Tibial artery (tissue), 4 donors: ENCODE results near the gene MIPOL1.

Experiments
- DNase-seq, 2 donors: peaks; one replicate each; pipeline ENCODE4 v3.0.0-alpha.2; 2019
- H3K27ac ChIP-seq, 2 donors: fragments of 200-600 bp; sonication (generic) in 1 of 2; 1 replicate in 1 of 2; 2 replicates in 1 of 2; pipeline ENCODE4 v1.5.1; 2018 to 2019; ENCODE audit warnings: mild to moderate bottlenecking in 1 of 2
- H3K27me3 ChIP-seq, 2 donors: fragments of 200-600 bp; sonication (generic) in 1 of 2; one replicate each; pipeline versions ENCODE4 v1.5.1 to v1.6.0; 2016 to 2019
- H3K36me3 ChIP-seq, 3 donors: fragments of 200-600 bp; sonication (generic) in 2 of 3; one replicate each; pipeline ENCODE4 v1.5.1; 2016 to 2019; ENCODE audit warnings: mild to moderate bottlenecking in 2 of 3
- H3K4me1 ChIP-seq, 4 donors: fragments of 200-600 bp; sonication (generic) in 2 of 4; 1 replicate in 3 of 4; 2 replicates in 1 of 4; pipeline ENCODE4 v1.5.1; 2016 to 2019
- H3K4me3 ChIP-seq, 2 donors: fragments of 200-600 bp; sonication (generic) in 1 of 2; 1 replicate in 1 of 2; 2 replicates in 1 of 2; pipeline ENCODE4 v1.5.1; 2018 to 2019; ENCODE audit warnings: mild to moderate bottlenecking in 2 of 2
- H3K9me3 ChIP-seq, 3 donors: fragments of 200-600 bp; sonication (generic) in 1 of 3; one replicate each; pipeline ENCODE4 v1.5.1; 2016 to 2019
- CTCF ChIP-seq, 2 experiments: fragments of 200-600 bp in 1 of 2; fragments of 450-650 bp in 1 of 2; IDR thresholded peaks; one replicate each; pipeline ENCODE4 v1.5.1; 2017 to 2019; ENCODE audit warnings: antibody characterized with exemption in 2 of 2, mild to moderate bottlenecking in 1 of 2, moderate library complexity in 1 of 2
- intact Hi-C: fragments of 100-400 bp; cut with DNase I; formaldehyde crosslinking; loops from one replicate; pipeline ENCODE4 v1.15.0; 2023; ENCODE audit warnings: low total_unique reads

The MIPOL1 gene

GRCh38 chr14:37470251-37470650, 272.5 kb downstream of the MIPOL1 start:
- DNase-seq: no peak
- Histone ChIP-seq H3K36me3 (peaks cover 0 to 11% (median 0%) of the 10 kb centered on the region in 3 donors), H3K4me3 (no peak overlapping the region), H3K9me3 (peaks cover 0 to 9% (median 0%) of the 10 kb centered on the region in 3 donors), H3K4me1 (no peaks in the 10 kb centered on the region), H3K27ac (no peak overlapping the region), H3K27me3 (no peaks in the 10 kb centered on the region)
- no peak for TF ChIP-seq CTCF (IDR thresholded peaks at IDR 0.05)
- intact Hi-C loops: no loop called here

- H3K4me1 ChIP-seq: no peaks in the 10 kb centered on the region
- no peak for DNase-seq
- intact Hi-C loops: no loop called here
- H3K9me3 ChIP-seq: peaks cover 0 to 9% (median 0%) of the 10 kb centered on the region in 3 donors
- H3K4me3 ChIP-seq: no peak overlapping the region
- no peak for TF ChIP-seq CTCF (IDR thresholded peaks at IDR 0.05)
- peaks cover 0 to 18% (median 4%) of the 10 kb centered on the region in 3 donors for H3K36me3 ChIP-seq
- no peak overlapping the region for H3K27ac ChIP-seq
- no peaks in the 10 kb centered on the region for H3K27me3 ChIP-seq
Measured at GRCh38 chr14:37472906-37473305, 275.2 kb downstream of the MIPOL1 start.

- Histone ChIP-seq H3K36me3 (peaks cover 0 to 18% (median 7%) of the 10 kb centered on the region in 3 donors), H3K27me3 (no peaks in the 10 kb centered on the region), H3K27ac (no peak overlapping the region), H3K4me1 (no peaks in the 10 kb centered on the region), H3K9me3 (peaks cover 0 to 9% (median 0%) of the 10 kb centered on the region in 3 donors), H3K4me3 (no peak overlapping the region)
- DNase-seq: no peak
- no peak for TF ChIP-seq CTCF (IDR thresholded peaks at IDR 0.05)
- intact Hi-C loops: no loop called here
Measured at GRCh38 chr14:37474191-37474590, 276.5 kb downstream of the MIPOL1 start.

GRCh38 chr14:37480446-37481290, 282.9 kb downstream of the MIPOL1 start:
- TF ChIP-seq CTCF (IDR thresholded peaks at IDR 0.05): no peak
- intact Hi-C loops: no loop called here
- no peaks in the 10 kb centered on the region for H3K27me3 ChIP-seq
- H3K36me3 ChIP-seq: peaks cover 0 to 7% (median 7%) of the 10 kb centered on the region in 3 donors
- no peaks in the 10 kb centered on the region for H3K4me1 ChIP-seq
- H3K27ac ChIP-seq: no peak overlapping the region
- no peak overlapping the region for H3K4me3 ChIP-seq
- H3K9me3 ChIP-seq: no peaks in the 10 kb centered on the region
- DNase-seq: no peak

- intact Hi-C loops: no loop called here
- Histone ChIP-seq H3K36me3 (peaks cover 0 to 4% (median 0%) of the 10 kb centered on the region in 3 donors), H3K4me1 (no peaks in the 10 kb centered on the region), H3K4me3 (no peak overlapping the region), H3K27ac (no peak overlapping the region), H3K9me3 (peaks cover 0 to 6% (median 4%) of the 10 kb centered on the region in 3 donors), H3K27me3 (no peaks in the 10 kb centered on the region)
- DNase-seq: no peak
- TF ChIP-seq CTCF (IDR thresholded peaks at IDR 0.05): no peak
Measured at GRCh38 chr14:37482428-37482827, 284.7 kb downstream of the MIPOL1 start.
